ENCODE results near the gene PSMC4. TPM values are rescaled to one million over a fixed set of nuclear protein-coding genes. Genes with fewer than 3 reads are reported as not detected.

The PSMC4 gene
- total RNA-seq, 1 experiment from 2014 or later: 111 TPM

DNA sequence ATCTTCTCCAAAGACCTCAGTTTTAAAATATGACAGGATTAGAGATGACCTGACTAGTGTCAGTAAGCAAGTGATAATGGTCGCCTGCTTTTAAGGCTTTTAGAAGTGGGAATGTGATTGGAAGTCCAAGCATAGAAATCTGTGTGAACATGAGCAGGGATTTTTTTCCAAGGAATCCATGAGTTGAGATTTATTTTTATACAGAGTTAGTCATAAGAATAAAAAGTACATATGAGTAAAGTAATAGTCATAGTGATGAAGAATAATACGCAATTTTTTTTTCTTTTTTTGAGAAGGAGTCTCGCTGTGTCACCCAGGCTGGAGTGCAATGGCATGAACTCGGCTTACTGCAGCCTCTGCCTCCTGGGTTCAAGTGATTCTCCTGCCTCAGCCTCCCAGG, 27.5 kb downstream of the PSMC4 start:
- Histone ChIP-seq H4K91ac (ENCODE audit: insufficient read length, low read depth, low read length) (no peak overlapping the region), H3K27ac (ENCODE audit: insufficient read length, low read depth, low read length) (no peak overlapping the region), H2BK120ac (ENCODE audit: low read depth, low read length, poor library complexity, severe bottlenecking) (no peak overlapping the region), H4K8ac (replicated peaks; ENCODE audit: insufficient read length, low read depth, low read length) (no peak overlapping the region), H4K5ac (ENCODE audit: insufficient read length, low read depth, low read length) (no peak overlapping the region), H2AFZ (ENCODE audit: low read length) (no peak overlapping the region), H3K23ac (ENCODE audit: insufficient read length, low read depth, low read length) (no peak overlapping the region), H3K18ac (ENCODE audit: insufficient read length, low read depth, low read length) (no peak overlapping the region), H3K4me1 (ENCODE audit: insufficient read depth, low read length) (no peaks in the 10 kb centered on the region), H3K27me3 (ENCODE audit: insufficient read depth, low read length) (no peaks in the 10 kb centered on the region), H3K56ac (ENCODE audit: insufficient read length, low read depth, low read length) (no peak overlapping the region), H3K9me3 (ENCODE audit: control insufficient read depth, low read depth, low read length) (peaks cover 7% of the 10 kb centered on the region), H3K14ac (ENCODE audit: insufficient read depth, low read length) (no peak overlapping the region), H2AK5ac (ENCODE audit: insufficient read length, low read length) (no peak overlapping the region), H3K9ac (ENCODE audit: extremely low read depth, insufficient read length, low read length) (no peak overlapping the region), H3K79me1 (ENCODE audit: insufficient read depth, low read depth, low read length, poor library complexity, severe bottlenecking) (no peaks in the 10 kb centered on the region), H3K79me2 (ENCODE audit: insufficient read depth, low read length) (peaks cover 2% of the 10 kb centered on the region; the same call in 1 of the 2 replicates), H2BK12ac (ENCODE audit: insufficient read length, low read depth, low read length) (no peak overlapping the region), H2BK20ac (ENCODE audit: low read depth, low read length, poor library complexity, severe bottlenecking) (no peak overlapping the region), H2BK5ac (ENCODE audit: insufficient read length, low read length) (no peak overlapping the region), H3T11ph (ENCODE audit: low read length) (no peak overlapping the region), H3K23me2 (ENCODE audit: insufficient read length, low read depth, low read length, poor library complexity, severe bottlenecking) (peaks cover 4% of the 10 kb centered on the region), H3K4ac (ENCODE audit: low read depth, low read length) (no peak overlapping the region), H4K20me1 (ENCODE audit: control insufficient read depth, insufficient read depth, insufficient read length) (no peaks in the 10 kb centered on the region), H3K4me2 (ENCODE audit: insufficient read depth, insufficient read length, low read length) (no peak overlapping the region), H2BK15ac (ENCODE audit: low read depth, low read length) (no peak overlapping the region)
- peak overlapping the region in 1 of 2 experiments; percentile 100; a peak in 2 of 5 replicates for H3K4me3 Mint-ChIP-seq
- no peak for DNase-seq
- H3K27ac Mint-ChIP-seq: no peak overlapping the region
- peaks cover 13 to 17% (median 15%) of the 10 kb centered on the region in 3 experiments for H3K36me3 Mint-ChIP-seq (ENCODE audit: insufficient read depth in 1 of 3, low read depth in 3 of 3)
- peaks cover 11 to 21% of the 10 kb centered on the region in 2 experiments for H3K9me3 Mint-ChIP-seq
- TF ChIP-seq, protein P1, sequence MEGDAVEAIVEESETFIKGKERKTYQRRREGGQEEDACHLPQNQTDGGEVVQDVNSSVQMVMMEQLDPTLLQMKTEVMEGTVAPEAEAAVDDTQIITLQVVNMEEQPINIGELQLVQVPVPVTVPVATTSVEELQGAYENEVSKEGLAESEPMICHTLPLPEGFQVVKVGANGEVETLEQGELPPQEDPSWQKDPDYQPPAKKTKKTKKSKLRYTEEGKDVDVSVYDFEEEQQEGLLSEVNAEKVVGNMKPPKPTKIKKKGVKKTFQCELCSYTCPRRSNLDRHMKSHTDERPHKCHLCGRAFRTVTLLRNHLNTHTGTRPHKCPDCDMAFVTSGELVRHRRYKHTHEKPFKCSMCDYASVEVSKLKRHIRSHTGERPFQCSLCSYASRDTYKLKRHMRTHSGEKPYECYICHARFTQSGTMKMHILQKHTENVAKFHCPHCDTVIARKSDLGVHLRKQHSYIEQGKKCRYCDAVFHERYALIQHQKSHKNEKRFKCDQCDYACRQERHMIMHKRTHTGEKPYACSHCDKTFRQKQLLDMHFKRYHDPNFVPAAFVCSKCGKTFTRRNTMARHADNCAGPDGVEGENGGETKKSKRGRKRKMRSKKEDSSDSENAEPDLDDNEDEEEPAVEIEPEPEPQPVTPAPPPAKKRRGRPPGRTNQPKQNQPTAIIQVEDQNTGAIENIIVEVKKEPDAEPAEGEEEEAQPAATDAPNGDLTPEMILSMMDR (conservative IDR thresholded peaks at IDR 0.05): no peak
- WGBS (ENCODE audit: extremely low coverage, insufficient read length, low lambda C conversion rate): no CpG with 5 or more reads among the region's 4 CpGs
- H3K4me1 Mint-ChIP-seq: peaks cover 10 to 18% of the 10 kb centered on the region in 2 experiments
- no peaks in the 10 kb centered on the region for H3K27me3 Mint-ChIP-seq (ENCODE audit: low read depth)
